NCI-H2029 treated with DMSO at 0.1 percent for 48 hours (cell line): Measurements from ENCODE around the gene MRPS25.

Source experiments
- DNase-seq: peaks from one replicate; lab custom pipeline; 2025; lab: John Stamatoyannopoulos, UW

Gene MRPS25

DNA sequence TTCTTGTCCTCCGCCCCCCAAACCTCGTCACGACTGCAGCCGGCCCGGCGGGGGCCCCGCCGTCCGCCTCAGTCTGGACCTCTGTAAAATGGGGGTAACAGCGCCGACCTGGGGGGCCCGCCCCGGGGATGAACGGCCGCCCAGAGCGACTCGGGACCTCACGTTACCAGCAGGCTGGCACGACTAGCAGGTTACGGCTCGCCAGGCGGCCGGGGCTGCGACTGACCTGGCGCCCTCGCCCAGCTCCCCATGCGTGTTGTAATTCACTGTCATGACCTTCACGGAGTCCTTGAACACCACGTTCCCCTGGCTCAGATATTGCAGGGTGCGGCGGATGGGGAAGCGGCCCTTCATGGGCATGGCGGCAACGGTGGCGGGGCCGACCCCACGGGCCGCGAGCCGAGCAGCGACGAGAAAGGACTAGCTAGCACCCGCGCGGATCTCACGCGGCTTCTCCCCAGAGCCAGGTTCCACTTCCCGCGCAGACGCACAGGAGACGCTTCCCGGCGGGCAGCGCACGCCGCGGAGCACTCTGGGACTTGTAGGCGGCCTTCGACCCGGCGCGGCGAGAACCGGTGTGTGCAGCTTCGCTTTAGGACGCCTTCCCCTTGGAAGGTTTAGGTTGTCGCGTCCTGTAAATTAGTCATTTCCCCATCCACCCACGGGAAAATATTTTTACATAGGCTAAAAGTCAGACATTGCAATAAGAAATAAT lies at the start of gene MRPS25:
TSS of gene MRPS25 (minus strand) at position 481 of the 715 bp plus-strand sequence. CDS start at position 360, 121 bp downstream.
- peak; percentile 78 for DNase-seq

- no peak for DNase-seq
Measured at GRCh38 chr3:15113884-15114283, 48.8 kb upstream of the MRPS25 start.

DNA sequence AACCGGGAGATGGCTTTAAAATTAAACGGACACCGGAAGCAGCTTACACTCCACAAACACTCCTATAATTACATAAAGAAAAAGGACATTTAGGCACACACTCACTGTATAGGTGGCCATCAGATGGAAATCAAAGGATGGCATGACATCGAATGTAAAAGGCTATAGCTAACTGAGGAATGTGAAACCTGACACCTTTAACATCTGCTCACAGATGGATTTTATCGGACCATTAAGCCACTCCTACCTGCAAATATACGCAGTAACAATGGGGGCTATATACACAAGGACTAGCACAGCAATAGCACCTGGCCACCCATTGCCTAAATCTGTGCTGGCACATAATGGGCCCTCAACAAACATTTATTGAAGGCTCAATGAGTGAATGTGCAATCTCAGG lies 48.4 kb upstream of the MRPS25 start:
- DNase-seq = no peak

DNA sequence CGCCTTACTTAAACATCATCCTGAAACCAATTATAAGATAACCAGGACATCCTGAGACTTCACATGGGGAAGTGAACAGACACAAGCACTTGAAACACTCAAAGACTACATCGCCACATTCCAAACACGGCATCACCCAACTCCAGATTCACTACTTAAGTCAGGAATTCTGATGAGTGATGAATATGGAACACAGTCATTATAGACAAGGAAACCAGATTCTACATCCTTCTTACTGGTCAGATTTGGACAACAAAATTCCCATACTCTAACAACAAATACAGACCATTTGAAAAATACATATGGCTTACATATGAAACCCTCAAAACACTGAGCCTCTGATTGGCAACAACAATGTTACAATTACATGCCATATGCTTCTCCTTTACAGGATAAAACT lies 46.9 kb upstream of the MRPS25 start:
- no peak for DNase-seq

DNA sequence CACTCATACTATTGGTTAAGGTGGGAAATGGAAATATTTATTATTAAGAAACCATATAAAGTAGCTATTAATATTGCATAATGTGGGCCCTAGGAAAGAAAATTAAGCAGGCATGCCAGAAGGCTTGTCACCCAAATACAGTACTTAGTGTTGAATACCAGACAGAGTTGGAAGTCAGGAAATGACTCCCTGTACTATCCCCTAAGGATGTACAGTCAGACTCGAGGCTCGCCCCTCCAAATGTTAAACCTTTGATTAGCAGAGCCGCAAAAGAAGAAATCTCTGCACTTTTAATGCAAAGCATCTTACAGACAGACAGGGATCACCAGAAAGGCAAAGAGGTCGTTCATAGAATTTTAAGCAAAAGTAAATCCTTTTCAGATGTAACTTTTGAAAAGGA lies 45.1 kb upstream of the MRPS25 start:
- no peak for DNase-seq

- no peak for DNase-seq
Measured at GRCh38 chr3:15108869-15109268, 43.8 kb upstream of the MRPS25 start.

DNA sequence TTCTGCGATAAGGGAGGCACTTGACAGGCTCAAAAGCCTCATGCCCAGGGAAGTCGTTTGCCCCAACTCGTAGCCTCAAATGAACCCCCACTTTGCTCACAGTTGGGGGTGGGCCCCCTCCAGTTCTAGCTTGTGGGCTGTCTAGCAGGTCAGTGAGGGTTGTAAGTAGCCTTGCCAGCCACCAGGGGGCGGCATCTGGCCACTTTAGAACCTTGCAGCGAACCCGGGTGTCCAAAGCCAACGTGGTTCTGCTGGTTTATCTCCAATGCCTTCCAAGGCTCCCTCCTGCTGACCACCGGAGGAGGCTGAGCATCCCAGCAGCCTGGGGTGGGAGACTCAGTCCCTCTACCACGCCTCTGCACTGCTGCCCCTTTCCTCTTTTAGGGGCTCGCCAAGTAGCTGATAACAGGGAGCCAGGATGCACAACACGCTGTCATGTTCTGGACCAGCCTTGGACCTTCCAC lies 43.0 kb upstream of the MRPS25 start:
- peak; percentile 24 for DNase-seq

- no peak for DNase-seq
Measured at GRCh38 chr3:15107075-15107947, 42.2 kb upstream of the MRPS25 start.

GRCh38 chr3:15102836-15103235 lies 37.7 kb upstream of the MRPS25 start:
- DNase-seq = peak; percentile 91

DNA sequence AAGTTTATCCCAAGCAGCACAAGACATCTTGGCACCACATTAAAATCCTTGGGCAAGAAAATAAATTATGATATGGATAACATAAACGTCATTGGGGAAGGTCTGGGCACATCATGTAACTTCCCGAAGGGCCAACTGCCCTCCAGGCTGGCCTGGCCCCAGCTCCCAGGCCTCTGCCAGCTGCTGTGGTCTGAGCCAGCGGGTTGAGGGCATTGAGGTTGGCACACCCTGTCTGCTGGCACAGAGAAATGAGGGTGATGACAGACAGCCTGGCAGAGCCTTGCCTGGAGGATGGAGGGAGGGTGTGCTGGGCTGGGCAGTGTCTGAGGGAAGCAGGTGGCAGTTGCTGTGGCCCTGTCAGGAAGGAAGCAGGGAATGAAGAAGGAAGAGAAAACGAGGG lies 37.1 kb upstream of the MRPS25 start:
- peak; percentile 91 for DNase-seq

GRCh38 chr3:15099364-15100098 lies 34.4 kb upstream of the MRPS25 start:
- no peak for DNase-seq

GRCh38 chr3:15098503-15099363 lies 33.6 kb upstream of the MRPS25 start, which contains the start of gene RBSN:
Gene RBSN, minus strand, starts transcription at chr3:15099148. Its CDS starts 3,028 bp downstream, at chr3:15096120.
- peak; percentile 88 for DNase-seq

GRCh38 chr3:15097891-15098290 lies 32.8 kb upstream of the MRPS25 start:
- no peak for DNase-seq

GRCh38 chr3:15096046-15096445 lies 30.9 kb upstream of the MRPS25 start:
- no peak for DNase-seq

GRCh38 chr3:15094187-15094875 lies 29.2 kb upstream of the MRPS25 start:
- no peak for DNase-seq

- DNase-seq = no peak
Measured at GRCh38 chr3:15092686-15093085, 27.6 kb upstream of the MRPS25 start.

DNA sequence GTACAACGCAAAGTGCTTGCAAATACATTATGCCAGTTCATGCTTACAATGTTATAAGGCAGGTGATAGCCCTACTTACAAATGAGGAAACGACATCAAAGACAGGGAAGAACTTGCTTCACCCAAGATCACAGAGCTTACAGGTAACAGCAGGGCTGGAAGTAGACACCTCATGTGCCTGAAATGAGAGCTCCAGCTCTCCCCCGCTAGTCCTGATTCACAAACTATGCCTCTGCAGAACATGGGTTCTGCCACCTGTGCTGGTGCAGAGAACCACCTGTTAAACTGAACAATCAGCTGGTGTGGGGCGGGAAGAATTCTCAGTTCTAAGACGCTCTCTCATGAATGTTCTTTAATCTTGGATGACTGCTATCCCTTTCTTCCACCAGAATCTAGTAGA lies 26.5 kb upstream of the MRPS25 start:
- no peak for DNase-seq

DNA sequence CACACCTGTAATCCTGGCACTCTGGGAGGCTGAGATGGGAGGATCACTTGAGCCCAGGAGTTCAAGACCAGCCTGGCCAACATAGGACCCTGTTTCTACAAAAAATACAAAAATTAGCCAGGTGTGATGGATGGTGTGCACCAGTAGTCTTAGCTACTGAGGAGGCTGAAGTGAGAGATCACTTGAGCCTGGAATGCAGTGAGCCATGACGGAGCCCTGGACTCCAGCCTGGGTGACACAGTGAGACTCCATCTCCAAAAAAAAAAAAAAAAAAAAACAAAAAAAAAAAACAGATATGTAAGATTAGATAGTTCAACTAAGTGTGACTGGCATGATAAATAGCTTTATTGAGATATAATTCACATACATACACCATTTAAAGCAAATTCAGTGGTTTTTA lies 24.1 kb upstream of the MRPS25 start:
- DNase-seq = no peak

DNA sequence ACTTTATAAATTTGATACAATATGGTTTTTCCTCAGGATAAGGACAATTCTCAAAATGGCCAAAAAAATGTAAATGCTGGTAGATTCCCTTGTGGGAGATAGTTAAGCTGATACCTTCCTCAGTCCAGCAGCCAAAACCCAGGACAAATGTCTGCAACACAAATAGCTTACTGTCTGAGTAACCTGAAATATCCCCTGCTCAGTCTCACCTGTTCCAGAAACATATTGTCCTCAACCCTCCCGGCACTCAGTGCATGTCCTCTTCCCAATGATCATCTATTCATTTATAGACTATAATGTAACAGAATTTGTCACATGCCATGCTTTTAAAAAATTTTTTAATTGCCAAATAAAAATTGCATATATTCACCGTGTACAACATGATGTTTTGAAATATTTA lies 21.6 kb upstream of the MRPS25 start:
- no peak for DNase-seq

- DNase-seq = no peak
Measured at GRCh38 chr3:15086263-15086662, 21.1 kb upstream of the MRPS25 start.

DNA sequence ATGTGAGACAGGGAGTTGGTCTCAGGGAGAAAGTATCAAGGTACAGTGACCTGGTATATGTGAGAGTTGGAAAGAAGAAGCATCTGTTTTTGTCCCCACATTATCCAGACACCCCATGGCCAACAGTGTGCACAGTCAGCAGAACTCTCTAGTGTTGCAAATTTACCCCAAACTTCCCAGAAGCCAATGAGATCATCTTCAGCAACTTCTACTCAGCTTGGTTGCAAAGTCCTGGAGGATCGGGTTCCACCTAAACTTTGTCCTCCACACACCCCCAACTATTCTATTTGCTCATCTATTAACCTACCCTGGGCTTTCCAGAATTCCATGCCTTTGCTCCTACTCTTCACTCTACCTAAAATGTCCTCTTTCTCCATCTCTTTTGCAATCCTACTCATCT lies 18.1 kb upstream of the MRPS25 start:
- DNase-seq = no peak
